SH-SY5Y (cell line): ENCODE results near the gene F11.

Experiments
- GATA2 ChIP-seq: IDR thresholded peaks from 2 replicates; pipeline ENCODE4 v1.6.1; 2011; ENCODE audit warnings: mild to moderate bottlenecking, low read depth, low read length
- GATA3 ChIP-seq: IDR thresholded peaks from 2 replicates; pipeline ENCODE4 v1.6.1; 2011; ENCODE audit warnings: low read depth, mild to moderate bottlenecking, low read length, moderate library complexity

- TF ChIP-seq GATA2 (no peak), GATA3 (no peak)
Observed at GRCh38 chr4:186272699-186273391, 6.9 kb downstream of the F11 start.
